HepG2 (cell line): ENCODE results near the gene INHBC. TPM values are rescaled to one million over a fixed set of nuclear protein-coding genes. Genes with fewer than 3 reads are reported as not detected.

ENCODE experiments used
- FUBP1 ChIP-seq: sonication (generic); formaldehyde crosslinking; IDR thresholded peaks from 2 replicates; pipeline ENCODE4 v1.5.1; 2020; ENCODE audit warnings: missing genetic modification reagents, mild to moderate bottlenecking, borderline replicate concordance
- NAIF1 ChIP-seq: sonication (generic); formaldehyde crosslinking; IDR thresholded peaks from 2 replicates; pipeline ENCODE4 v1.5.0; 2020; ENCODE audit warnings: mild to moderate bottlenecking, missing genetic modification reagents, borderline replicate concordance
- PAF1 ChIP-seq: IDR thresholded peaks from 2 replicates; pipeline ENCODE4 v1.6.1; 2016; ENCODE audit warnings: missing genetic modification reagents, missing compliant biosample characterization
- SAFB2 ChIP-seq: sonication (generic); formaldehyde crosslinking; IDR thresholded peaks from 2 replicates; pipeline ENCODE4 v1.5.1; 2020; ENCODE audit warnings: missing genetic modification reagents, low read depth, mild to moderate bottlenecking, borderline replicate concordance
- SCMH1 ChIP-seq: sonication (generic); formaldehyde crosslinking; IDR thresholded peaks from 2 replicates; pipeline ENCODE4 v1.9.0; 2021; ENCODE audit warnings: missing genetic modification reagents, mild to moderate bottlenecking, borderline replicate concordance
- ZNF142 ChIP-seq: sonication (generic); formaldehyde crosslinking; IDR thresholded peaks from 2 replicates; pipeline ENCODE4 v1.4.0; 2020; ENCODE audit warnings: missing genetic modification reagents
- ZNF333 ChIP-seq: sonication (generic); formaldehyde crosslinking; IDR thresholded peaks from 2 replicates; pipeline ENCODE4 v1.4.0; 2020; ENCODE audit warnings: mild to moderate bottlenecking, missing genetic modification reagents, borderline replicate concordance
- ZNF563 ChIP-seq: sonication (generic); formaldehyde crosslinking; IDR thresholded peaks from 2 replicates; pipeline ENCODE4 v1.8.0; 2022; ENCODE audit warnings: mild to moderate bottlenecking, moderate library complexity, missing genetic modification reagents
- ZNF646 ChIP-seq: sonication (generic); formaldehyde crosslinking; IDR thresholded peaks from 2 replicates; pipeline ENCODE4 v1.9.0; 2021; ENCODE audit warnings: mild to moderate bottlenecking, missing genetic modification reagents
- polyA plus RNA-seq, 8 experiments: library from polyadenylated mRNA; depleted of rRNA in 3 of 8; stranded (reverse) in 7 of 8; unstranded in 1 of 8; fragments of >200 nt; fragmentation: Illumina TruSeq in 4 of 8; extraction: Trizol in 4 of 8; gene quantifications; 2 replicates each; pipeline versions ENCODE4 v1.2.1 to v1.2.3, GENCODE V29; 2011 to 2016; ENCODE audit warnings: low read depth in 4 of 8, missing spikeins in 1 of 8, mixed read lengths in 1 of 8; ENCODE audit not compliant: insufficient read depth in 1 of 8
- total RNA-seq, 5 experiments: library from RNA; depleted of rRNA; stranded (reverse); fragments of >200 nt; fragmentation: Illumina TruSeq; extraction: Trizol; gene quantifications; 2 replicates each; pipeline ENCODE4 v1.2.3, GENCODE V29; 2016; ENCODE audit warnings: low read depth in 1 of 5

The INHBC gene
- total and polyA plus RNA-seq, 2 of the 13 experiments (the other 11 are each of a cell fraction or from before 2014, with no cell fraction given), result 1.8 to 13.8 TPM

- TF ChIP-seq ZNF142 (no peak; the same call in 1 of the 2 replicates), ZNF563 (CRISPR knock-in tag) (no peak), FUBP1 (no peak), SCMH1 (CRISPR knock-in tag) (no peak), PAF1 (no peak), ZNF333 (CRISPR knock-in tag) (no peak; the same call in 1 of the 2 replicates), SAFB2 (CRISPR knock-in tag) (no peak), NAIF1 (CRISPR knock-in tag) (no peak), ZNF646 (no peak)
These were observed 24.6 kb downstream of the INHBC start (continued) for GRCh38 chr12:57459055-57459749.
